A673 (cell line): ENCODE data around the gene HNRNPA1L2. TPM values are rescaled to one million over a fixed set of nuclear protein-coding genes. Genes with fewer than 3 reads are reported as not detected.
A peak's percentile ranks its signal among the peaks of the same experiment; 100 is the strongest.
"Not testable (repeated sequence)": the region's sequence is repeated elsewhere in the genome, so short reads cannot be mapped to it uniquely, and the experiment has no call there.

Experiments
- BruUV-seq: library from RNA; stranded (reverse); fragments of 400-500 nt; replicated peaks from 2 replicates; lab custom pipeline; 2021; lab: Mats Ljungman, UMichigan
- CTCF ChIA-PET: fragments of 300-600 bp; sonication (Branson Sonifier 250); formaldehyde crosslinking; loops from one replicate; lab custom pipeline; 2022; ENCODE audit warnings: antibody characterized with exemption; lab: Charles Lee
- POLR2A ChIA-PET: fragments of 300-600 bp; sonication (Branson Sonifier 250); formaldehyde crosslinking; loops from one replicate; lab custom pipeline; 2022; ENCODE audit warnings: antibody characterized with exemption; ENCODE audit not compliant: low non-redundant PET; lab: Charles Lee
- DNase-seq: peaks from one replicate; pipeline ENCODE4 v3.0.0-alpha.2; 2015; ENCODE audit warnings: low spot score
- H3K27ac ChIP-seq: fragments of 200-600 bp; sonication (generic); 2 replicates; pipeline ENCODE4 v1.5.1; 2016; ENCODE audit warnings: mixed run types, low read depth, mild to moderate bottlenecking, mixed read lengths, antibody characterized with exemption, low read length; ENCODE audit not compliant: poor library complexity, severe bottlenecking
- H3K27me3 ChIP-seq: fragments of 200-600 bp; sonication (generic); replicated peaks from 2 replicates; pipeline ENCODE4 v1.6.1; 2017; ENCODE audit warnings: mixed run types, low read depth, mild to moderate bottlenecking, mixed read lengths, antibody characterized with exemption, low read length; ENCODE audit not compliant: insufficient read depth, poor library complexity
- H3K36me3 ChIP-seq: fragments of 200-600 bp; sonication (generic); 2 replicates; pipeline ENCODE4 v1.6.1; 2016; ENCODE audit warnings: mixed run types, mild to moderate bottlenecking, mixed read lengths, antibody characterized with exemption, low read length; ENCODE audit not compliant: insufficient read depth, poor library complexity, severe bottlenecking
- H3K4me1 ChIP-seq: fragments of 200-600 bp; sonication (generic); 2 replicates; pipeline ENCODE4 v1.6.1; 2017; ENCODE audit warnings: mixed run types, mild to moderate bottlenecking, mixed read lengths, antibody characterized with exemption, low read length; ENCODE audit not compliant: insufficient read depth, poor library complexity, severe bottlenecking
- H3K4me3 ChIP-seq: fragments of 200-600 bp; sonication (generic); 2 replicates; pipeline ENCODE4 v1.5.1; 2016; ENCODE audit warnings: low read depth, mixed run types, mild to moderate bottlenecking, mixed read lengths, low read length; ENCODE audit not compliant: poor library complexity, severe bottlenecking
- H3K9me3 ChIP-seq: fragments of 200-600 bp; sonication (generic); 2 replicates; pipeline ENCODE4 v1.6.1; 2016; ENCODE audit warnings: mixed run types, low read depth, mild to moderate bottlenecking, mixed read lengths, antibody characterized with exemption, low read length; ENCODE audit not compliant: poor library complexity, severe bottlenecking
- EZH2 ChIP-seq: fragments of 200-600 bp; sonication (generic); IDR thresholded peaks from 2 replicates; pipeline ENCODE4 v1.6.1; 2017; ENCODE audit warnings: borderline replicate concordance, low read depth, mild to moderate bottlenecking, mixed read lengths, antibody characterized with exemption, low read length; ENCODE audit not compliant: poor library complexity, severe bottlenecking
- intact Hi-C: fragments of 100-400 bp; cut with micrococcal nuclease; formaldehyde crosslinking; loops from one replicate; pipeline ENCODE4 v1.10.0; 2022; ENCODE audit not compliant: unreplicated experiment
- total RNA-seq: library from RNA; stranded (reverse); gene quantifications from 2 replicates; pipeline ENCODE4 v1.2.3, GENCODE V29; 2021
- TF ChIP-seq, protein P1 (sequence below): fragments of 300-800, 200-600 bp; sonication (generic); conservative IDR thresholded peaks from 2 replicates; pipeline ENCODE4 v1.5.1; 2017; ENCODE audit warnings: low read depth, mild to moderate bottlenecking, antibody characterized with exemption, low read length, moderate library complexity, mixed read lengths

The HNRNPA1L2 gene
- total RNA-seq, 1 experiment from 2014 or later = 10.1 TPM

DNA sequence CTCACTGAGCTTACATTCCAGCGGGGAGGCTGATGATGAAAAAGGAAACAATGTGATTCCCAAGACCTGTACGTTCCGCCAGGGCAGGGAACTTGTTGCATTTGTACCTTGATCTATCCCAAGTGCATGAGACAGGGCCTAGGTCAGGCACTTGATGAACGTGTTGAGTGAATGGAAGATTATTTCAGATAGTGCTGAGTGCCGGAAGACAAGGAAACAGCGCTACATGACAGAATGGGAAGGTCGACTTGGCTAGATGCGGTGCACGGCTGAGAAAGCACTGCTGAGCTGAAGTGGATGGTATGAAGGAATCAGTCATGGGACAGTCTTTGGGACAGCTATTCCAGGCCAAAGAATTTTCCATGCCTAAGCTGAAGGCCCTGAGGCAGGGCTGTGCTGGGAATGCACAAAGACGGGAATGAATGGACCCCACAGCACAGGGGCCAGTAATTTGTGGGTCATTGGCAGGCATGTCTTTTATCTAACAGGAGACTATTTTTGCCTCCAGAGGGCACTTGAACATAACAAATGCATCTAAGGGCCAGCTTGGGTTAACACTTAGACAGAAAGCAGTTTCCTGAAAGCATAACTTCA is 33.1 kb upstream of the HNRNPA1L2 start:
- H3K36me3 ChIP-seq, POLR2A ChIA-PET, H3K9me3 ChIP-seq, H3K4me3 ChIP-seq, H3K27me3 ChIP-seq, H3K4me1 ChIP-seq, H3K27ac ChIP-seq, BruUV-seq: not testable (repeated sequence)
- TF ChIP-seq, protein P1, sequence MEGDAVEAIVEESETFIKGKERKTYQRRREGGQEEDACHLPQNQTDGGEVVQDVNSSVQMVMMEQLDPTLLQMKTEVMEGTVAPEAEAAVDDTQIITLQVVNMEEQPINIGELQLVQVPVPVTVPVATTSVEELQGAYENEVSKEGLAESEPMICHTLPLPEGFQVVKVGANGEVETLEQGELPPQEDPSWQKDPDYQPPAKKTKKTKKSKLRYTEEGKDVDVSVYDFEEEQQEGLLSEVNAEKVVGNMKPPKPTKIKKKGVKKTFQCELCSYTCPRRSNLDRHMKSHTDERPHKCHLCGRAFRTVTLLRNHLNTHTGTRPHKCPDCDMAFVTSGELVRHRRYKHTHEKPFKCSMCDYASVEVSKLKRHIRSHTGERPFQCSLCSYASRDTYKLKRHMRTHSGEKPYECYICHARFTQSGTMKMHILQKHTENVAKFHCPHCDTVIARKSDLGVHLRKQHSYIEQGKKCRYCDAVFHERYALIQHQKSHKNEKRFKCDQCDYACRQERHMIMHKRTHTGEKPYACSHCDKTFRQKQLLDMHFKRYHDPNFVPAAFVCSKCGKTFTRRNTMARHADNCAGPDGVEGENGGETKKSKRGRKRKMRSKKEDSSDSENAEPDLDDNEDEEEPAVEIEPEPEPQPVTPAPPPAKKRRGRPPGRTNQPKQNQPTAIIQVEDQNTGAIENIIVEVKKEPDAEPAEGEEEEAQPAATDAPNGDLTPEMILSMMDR = peak; percentile 38
- intact Hi-C loops = loop anchor here (1.0 to 10.0 kb wide), 3 partner anchors 238 to 586 kb away; partner anchors contain the start of gene PCDH8
- CTCF ChIA-PET = interaction anchor here (1.0 kb wide), 1 partner anchor 359 kb away, joined by 8 read pairs; no protein-coding TSS in a partner anchor
- DNase-seq = peak; percentile 45

DNA sequence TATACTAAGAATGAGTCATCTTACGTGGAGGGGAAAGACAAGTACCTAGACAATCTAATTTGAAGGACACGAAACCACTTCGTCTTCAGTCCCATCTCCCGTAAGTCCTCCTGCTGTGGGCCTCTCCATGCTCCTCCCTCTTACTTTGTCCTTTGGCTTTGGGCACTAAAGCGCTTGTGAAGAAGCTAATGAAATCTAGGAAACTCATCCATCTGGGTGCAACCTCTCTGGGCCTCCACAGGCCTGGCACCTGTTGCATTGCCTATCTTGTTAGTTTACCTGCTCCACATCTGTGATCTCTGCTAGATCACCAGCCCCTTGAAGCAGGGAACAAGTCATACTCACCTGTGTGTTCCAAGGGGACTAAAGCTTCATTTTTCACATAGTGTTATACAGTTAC is 32.1 kb upstream of the HNRNPA1L2 start:
- POLR2A ChIA-PET, H3K27me3 ChIP-seq, BruUV-seq, H3K4me3 ChIP-seq, H3K36me3 ChIP-seq, intact Hi-C loops, H3K27ac ChIP-seq, H3K9me3 ChIP-seq, DNase-seq, H3K4me1 ChIP-seq, CTCF ChIA-PET: not testable (repeated sequence)

DNA sequence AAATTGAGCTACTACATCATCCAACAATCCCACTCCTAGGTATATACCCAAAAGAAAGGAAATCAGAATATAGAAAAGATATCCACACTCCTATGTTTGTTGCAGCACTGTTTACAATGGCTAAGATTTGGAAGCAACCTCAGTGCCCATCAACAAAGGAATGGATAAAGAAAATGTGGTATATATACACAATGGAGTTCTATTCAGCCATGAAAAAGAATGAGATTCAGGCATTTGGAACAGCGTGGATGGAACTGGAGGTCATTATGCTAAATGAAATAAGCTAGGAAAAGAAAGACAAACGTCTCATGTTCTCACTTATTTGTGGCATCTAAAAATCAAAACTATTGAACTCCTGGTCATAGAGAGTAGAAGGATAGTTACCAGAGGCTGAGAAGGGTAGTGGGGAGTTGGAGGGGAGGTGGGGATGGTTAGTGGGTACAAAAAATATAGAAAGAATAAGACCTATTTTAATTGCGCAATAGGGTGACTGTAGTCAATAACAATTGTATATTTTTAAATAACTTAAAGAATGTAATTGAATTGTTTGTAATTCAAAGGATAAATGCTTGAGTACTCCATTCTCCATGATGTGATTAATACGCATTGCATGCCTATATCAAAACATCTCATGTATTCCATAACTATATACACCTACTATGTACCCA is 27.0 kb upstream of the HNRNPA1L2 start:
- DNase-seq = no peak
- Histone ChIP-seq H3K4me3 (no peak overlapping the region), H3K9me3 (no peaks in the 10 kb centered on the region), H3K36me3 (no peaks in the 10 kb centered on the region), H3K27ac (no peak overlapping the region), H3K4me1 (no peaks in the 10 kb centered on the region), H3K27me3 (no peaks in the 10 kb centered on the region)
- no peak for TF ChIP-seq EZH2
- TF ChIP-seq, protein P1 = no peak
- intact Hi-C loops = no loop called here
- CTCF ChIA-PET = no interaction called here
- no TSS peak for BruUV-seq
- POLR2A ChIA-PET = no interaction called here

DNA sequence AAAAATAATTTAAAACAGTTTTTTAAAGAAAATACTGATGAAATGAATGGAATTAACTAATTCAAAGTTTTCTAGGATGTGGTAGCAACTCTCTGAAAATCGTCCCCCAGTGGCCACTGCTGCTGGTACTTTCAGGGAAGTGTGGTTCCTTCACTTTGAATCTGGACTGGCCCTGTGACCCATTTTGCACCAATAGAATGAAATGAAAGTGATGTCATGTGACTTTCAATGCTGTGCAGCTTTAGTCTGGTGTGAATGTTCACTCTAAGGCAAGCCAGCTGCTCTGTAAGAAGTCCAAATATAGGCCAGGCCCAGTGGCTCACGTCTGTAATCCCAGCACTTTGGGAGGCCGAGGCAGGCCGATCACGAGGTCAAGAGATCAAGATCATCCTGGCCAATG is 26.4 kb upstream of the HNRNPA1L2 start:
- peak; percentile 16 for DNase-seq
- no peak for TF ChIP-seq EZH2
- TF ChIP-seq, protein P1 = no peak
- POLR2A ChIA-PET = no interaction called here
- BruUV-seq = no TSS peak
- H3K36me3 ChIP-seq = no peaks in the 10 kb centered on the region
- intact Hi-C loops = no loop called here
- no peaks in the 10 kb centered on the region for H3K4me1 ChIP-seq
- no peak overlapping the region for H3K27ac ChIP-seq
- H3K9me3 ChIP-seq = no peaks in the 10 kb centered on the region
- no peak overlapping the region for H3K4me3 ChIP-seq
- CTCF ChIA-PET = no interaction called here
- no peaks in the 10 kb centered on the region for H3K27me3 ChIP-seq
